WTC11 (cell line): ENCODE measurements around the gene PGM2.

Source experiments
- FOXJ3 ChIP-seq: sonication (generic); formaldehyde crosslinking; IDR thresholded peaks from 2 replicates; pipeline ENCODE4 v1.9.0; 2021; ENCODE audit warnings: missing genetic modification reagents, mild to moderate bottlenecking, borderline replicate concordance
- IRF2 ChIP-seq: sonication (generic); formaldehyde crosslinking; IDR thresholded peaks from 2 replicates; pipeline ENCODE4 v1.8.0; 2022; ENCODE audit warnings: low read depth, missing genetic modification reagents, borderline replicate concordance
- JUN ChIP-seq: sonication (generic); formaldehyde crosslinking; IDR thresholded peaks from 2 replicates; pipeline ENCODE4 v1.8.0; 2023; ENCODE audit warnings: mild to moderate bottlenecking, missing genetic modification reagents
- KAT7 ChIP-seq: sonication (generic); formaldehyde crosslinking; IDR thresholded peaks from 2 replicates; pipeline ENCODE4 v1.8.1; 2023; ENCODE audit warnings: missing genetic modification reagents, mild to moderate bottlenecking, borderline replicate concordance
- PRDM15 ChIP-seq: sonication (generic); formaldehyde crosslinking; IDR thresholded peaks from 2 replicates; pipeline ENCODE4 v1.8.0; 2022; ENCODE audit warnings: missing genetic modification reagents
- TP53 ChIP-seq: sonication (generic); formaldehyde crosslinking; IDR thresholded peaks from 2 replicates; pipeline ENCODE4 v1.8.1; 2023; ENCODE audit warnings: mild to moderate bottlenecking, missing genetic modification reagents
- ZNF138 ChIP-seq: sonication (generic); formaldehyde crosslinking; conservative IDR thresholded peaks from 2 replicates; pipeline ENCODE4 v1.8.1; 2022; ENCODE audit warnings: mild to moderate bottlenecking, moderate library complexity, missing genetic modification reagents
- TF ChIP-seq, protein P1 (sequence below): fragments of 200-600 bp; IDR thresholded peaks from 2 replicates; pipeline ENCODE4 v1.8.0; 2022; ENCODE audit warnings: antibody characterized with exemption
- TF ChIP-seq, protein P2 (sequence below): sonication (generic); formaldehyde crosslinking; IDR thresholded peaks from 2 replicates; pipeline ENCODE4 v1.8.0; 2023; ENCODE audit warnings: missing genetic modification reagents

- TF ChIP-seq, protein P1, sequence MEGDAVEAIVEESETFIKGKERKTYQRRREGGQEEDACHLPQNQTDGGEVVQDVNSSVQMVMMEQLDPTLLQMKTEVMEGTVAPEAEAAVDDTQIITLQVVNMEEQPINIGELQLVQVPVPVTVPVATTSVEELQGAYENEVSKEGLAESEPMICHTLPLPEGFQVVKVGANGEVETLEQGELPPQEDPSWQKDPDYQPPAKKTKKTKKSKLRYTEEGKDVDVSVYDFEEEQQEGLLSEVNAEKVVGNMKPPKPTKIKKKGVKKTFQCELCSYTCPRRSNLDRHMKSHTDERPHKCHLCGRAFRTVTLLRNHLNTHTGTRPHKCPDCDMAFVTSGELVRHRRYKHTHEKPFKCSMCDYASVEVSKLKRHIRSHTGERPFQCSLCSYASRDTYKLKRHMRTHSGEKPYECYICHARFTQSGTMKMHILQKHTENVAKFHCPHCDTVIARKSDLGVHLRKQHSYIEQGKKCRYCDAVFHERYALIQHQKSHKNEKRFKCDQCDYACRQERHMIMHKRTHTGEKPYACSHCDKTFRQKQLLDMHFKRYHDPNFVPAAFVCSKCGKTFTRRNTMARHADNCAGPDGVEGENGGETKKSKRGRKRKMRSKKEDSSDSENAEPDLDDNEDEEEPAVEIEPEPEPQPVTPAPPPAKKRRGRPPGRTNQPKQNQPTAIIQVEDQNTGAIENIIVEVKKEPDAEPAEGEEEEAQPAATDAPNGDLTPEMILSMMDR = no peak
- TF ChIP-seq PRDM15 (CRISPR knock-in tag) (0 out of 2 replicates have a peak, but pooled peaks have one; percentile 23), JUN (CRISPR knock-in tag) (no peak), IRF2 (CRISPR knock-in tag) (no peak), KAT7 (no peak), FOXJ3 (CRISPR knock-in tag) (no peak), TP53 (CRISPR knock-in tag) (no peak), ZNF138 (CRISPR knock-in tag) (no peak)
- TF ChIP-seq, protein P2, sequence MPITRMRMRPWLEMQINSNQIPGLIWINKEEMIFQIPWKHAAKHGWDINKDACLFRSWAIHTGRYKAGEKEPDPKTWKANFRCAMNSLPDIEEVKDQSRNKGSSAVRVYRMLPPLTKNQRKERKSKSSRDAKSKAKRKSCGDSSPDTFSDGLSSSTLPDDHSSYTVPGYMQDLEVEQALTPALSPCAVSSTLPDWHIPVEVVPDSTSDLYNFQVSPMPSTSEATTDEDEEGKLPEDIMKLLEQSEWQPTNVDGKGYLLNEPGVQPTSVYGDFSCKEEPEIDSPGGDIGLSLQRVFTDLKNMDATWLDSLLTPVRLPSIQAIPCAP (CRISPR knock-in tag) = no peak
These were observed 63.6 kb downstream of the PGM2 start for GRCh38 chr4:37889849-37890800.
